Stimulated activated CD8-positive, alpha-beta memory T cell treated with anti-CD3 and anti-CD28 coated beads, Interleukin-7, amount 100 ng/mL, for 1 hour (primary cell): ENCODE measurements around the gene LGSN.
"Not testable (repeated sequence)": the region's sequence is repeated elsewhere in the genome, so short reads cannot be mapped to it uniquely, and the experiment has no call there.

Source experiments
- DNase-seq, 2 donors: peaks; one replicate each; pipeline ENCODE4 v3.0.0-alpha.2; 2020; ENCODE audit warnings: low read depth in 2 of 2

LGSN gene

GRCh38 chr6:63319939-63320338, at the start of gene LGSN:
LGSN (minus strand) TSS chr6:63319983; CDS start chr6:63319943, 40 bp downstream.
- DNase-seq = no peak

- DNase-seq = no peak
These were observed 48.6 kb upstream of the LGSN start for GRCh38 chr6:63368347-63368746.

- not testable (repeated sequence) for DNase-seq
These were observed 42.8 kb upstream of the LGSN start for GRCh38 chr6:63362500-63363120.

GRCh38 chr6:63357384-63357783, 37.6 kb upstream of the LGSN start:
- not testable (repeated sequence) for DNase-seq

- no peak for DNase-seq
These were observed 35.8 kb upstream of the LGSN start for GRCh38 chr6:63355632-63356031.

- DNase-seq = no peak
These were observed 33.5 kb upstream of the LGSN start for GRCh38 chr6:63353286-63353630.

GRCh38 chr6:63352544-63353285, 32.9 kb upstream of the LGSN start:
- DNase-seq = no peak

- DNase-seq = no peak
These were observed 32.3 kb upstream of the LGSN start for GRCh38 chr6:63352069-63352543.

- no peak for DNase-seq
These were observed 29.6 kb upstream of the LGSN start for GRCh38 chr6:63349401-63349800.

- no peak for DNase-seq
These were observed 29.1 kb upstream of the LGSN start for GRCh38 chr6:63348836-63349235.

- no peak for DNase-seq
These were observed 27.8 kb upstream of the LGSN start for GRCh38 chr6:63347599-63347998.

- no peak for DNase-seq
These were observed 26.5 kb upstream of the LGSN start for GRCh38 chr6:63346217-63346835.

- no peak for DNase-seq
These were observed 20.6 kb upstream of the LGSN start for GRCh38 chr6:63340351-63340750.

- DNase-seq = not testable (repeated sequence)
These were observed 14.9 kb upstream of the LGSN start for GRCh38 chr6:63334652-63335051.

GRCh38 chr6:63333440-63333839, 13.7 kb upstream of the LGSN start:
- no peak for DNase-seq

GRCh38 chr6:63326630-63327029, 6.8 kb upstream of the LGSN start:
- DNase-seq = not testable (repeated sequence)

GRCh38 chr6:63322981-63323380, 3.2 kb upstream of the LGSN start:
- no peak for DNase-seq

GRCh38 chr6:63321821-63322220, 2.0 kb upstream of the LGSN start:
- no peak for DNase-seq

GRCh38 chr6:63317641-63318040, 2.1 kb downstream of the LGSN start:
- no peak for DNase-seq

- no peak for DNase-seq
These were observed 3.7 kb downstream of the LGSN start for GRCh38 chr6:63316113-63316512.

GRCh38 chr6:63313111-63313510, 6.7 kb downstream of the LGSN start:
- DNase-seq = no peak

GRCh38 chr6:63307581-63308246, 12.1 kb downstream of the LGSN start:
- no peak for DNase-seq
